Activated CD8-positive, alpha-beta memory T cell treated with anti-CD3 and anti-CD28 coated beads for 24 hours (primary cell): Measurements from ENCODE around the gene MACF1.
A peak's percentile ranks its signal among the peaks of the same experiment; 100 is the strongest.
"Not testable (repeated sequence)": the region's sequence is repeated elsewhere in the genome, so short reads cannot be mapped to it uniquely, and the experiment has no call there.

ENCODE experiments used
- DNase-seq: peaks from one replicate; pipeline ENCODE4 v3.0.0-alpha.2; 2020

MACF1 gene

DNA sequence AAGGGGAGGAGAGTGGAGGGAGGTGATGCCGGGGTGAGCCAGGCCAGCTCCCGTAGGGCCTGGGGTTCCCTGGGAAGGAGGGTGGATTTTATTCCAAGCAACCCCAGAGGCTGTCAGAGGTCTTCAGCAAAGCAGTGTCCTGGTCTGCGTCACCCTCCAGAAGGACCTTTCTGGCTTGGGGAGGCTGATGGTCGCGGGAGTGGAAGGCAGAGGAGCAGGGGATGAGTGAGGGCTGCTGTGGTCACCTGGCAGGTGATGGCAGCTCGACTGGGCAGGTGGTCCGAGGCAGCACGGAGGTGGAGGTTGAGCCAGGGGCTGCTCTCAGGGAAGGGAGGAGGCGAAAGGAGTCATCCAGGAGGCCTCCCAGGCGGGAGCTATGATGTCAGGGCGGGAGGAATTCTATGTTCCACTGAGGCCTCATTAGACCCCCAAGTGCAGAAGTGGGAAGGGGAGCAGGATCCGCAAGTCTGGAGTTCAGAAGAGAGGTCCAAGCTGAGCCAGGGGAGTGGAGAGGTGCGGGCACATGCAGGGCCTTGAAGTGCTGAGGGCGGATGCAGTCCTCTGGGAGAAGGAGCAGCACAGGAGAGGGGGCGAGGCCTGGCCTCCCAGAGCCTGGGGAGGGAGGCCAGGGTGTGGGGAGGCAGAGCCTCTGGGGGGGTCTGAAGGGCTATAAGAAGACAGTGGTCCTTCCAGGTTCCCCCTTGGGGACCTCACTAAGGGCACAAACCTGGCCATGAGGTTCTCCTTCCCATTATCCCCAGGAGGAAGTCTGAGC, 320.3 kb downstream of the MACF1 start:
- no peak for DNase-seq

DNA sequence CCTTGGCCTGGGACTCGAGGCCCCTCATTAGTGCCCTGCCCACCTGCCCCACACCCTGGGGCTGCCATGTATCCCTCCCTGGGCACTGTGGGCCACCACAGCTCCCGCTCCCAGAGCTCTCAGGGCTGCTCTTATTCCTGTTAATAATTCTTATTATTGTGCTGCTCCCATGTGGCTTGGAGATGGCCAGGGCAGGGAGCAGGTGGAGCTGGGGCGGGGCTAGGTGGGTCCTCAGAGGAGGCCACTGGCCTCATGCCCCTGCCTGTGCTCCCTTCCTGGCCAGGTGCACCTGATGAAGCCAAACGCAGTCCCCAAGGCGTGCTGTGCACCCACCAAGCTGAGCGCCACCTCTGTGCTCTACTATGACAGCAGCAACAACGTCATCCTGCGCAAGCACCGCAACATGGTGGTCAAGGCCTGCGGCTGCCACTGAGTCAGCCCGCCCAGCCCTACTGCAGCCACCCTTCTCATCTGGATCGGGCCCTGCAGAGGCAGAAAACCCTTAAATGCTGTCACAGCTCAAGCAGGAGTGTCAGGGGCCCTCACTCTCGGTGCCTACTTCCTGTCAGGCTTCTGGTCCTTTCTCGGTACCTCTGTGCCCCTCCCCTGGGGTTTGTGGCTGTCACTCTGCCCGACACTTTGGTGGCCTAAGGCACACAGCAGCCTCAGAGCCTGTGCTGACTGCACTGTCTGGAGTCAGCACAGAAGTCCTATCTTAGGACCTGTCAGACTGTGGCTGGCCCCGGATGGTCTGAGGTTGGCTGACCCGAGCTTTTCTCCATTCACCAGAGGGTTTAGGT, 321.1 kb downstream of the MACF1 start:
- peak; percentile 63 for DNase-seq

DNA sequence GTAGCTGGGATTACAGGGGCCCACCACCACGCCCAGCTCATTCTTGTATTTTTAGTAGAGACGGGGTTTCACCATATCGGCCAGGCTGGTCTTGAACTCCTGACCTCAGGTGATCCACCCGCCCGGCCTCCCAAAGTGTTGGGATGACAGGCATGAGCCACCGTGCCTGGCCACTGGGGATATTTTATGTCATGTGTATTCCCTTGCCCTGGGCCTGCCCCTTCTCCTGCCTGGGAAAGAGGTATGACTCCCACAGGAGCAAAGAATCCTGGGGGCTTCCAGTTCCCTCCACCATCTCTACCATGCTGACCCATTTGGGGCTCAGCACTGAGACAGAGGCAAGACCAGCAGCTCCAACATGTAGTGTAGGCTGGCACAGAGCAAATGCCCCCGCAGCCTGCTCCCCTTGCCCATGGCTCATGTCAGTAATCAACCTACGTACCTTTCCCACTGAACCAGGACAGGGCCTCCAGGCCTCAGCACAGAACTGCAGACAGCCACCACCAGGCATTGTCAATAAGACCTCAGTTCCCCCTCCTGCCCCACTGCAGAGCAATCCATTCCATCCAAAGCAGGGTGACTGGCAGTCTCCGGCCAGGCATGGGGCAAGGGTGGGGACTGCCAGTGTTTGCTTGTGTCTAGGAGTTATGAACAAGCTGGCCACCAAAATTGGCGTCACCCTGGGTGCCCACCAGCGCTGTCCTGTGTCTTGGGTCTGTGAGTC, 322.1 kb downstream of the MACF1 start:
- DNase-seq = no peak

DNA sequence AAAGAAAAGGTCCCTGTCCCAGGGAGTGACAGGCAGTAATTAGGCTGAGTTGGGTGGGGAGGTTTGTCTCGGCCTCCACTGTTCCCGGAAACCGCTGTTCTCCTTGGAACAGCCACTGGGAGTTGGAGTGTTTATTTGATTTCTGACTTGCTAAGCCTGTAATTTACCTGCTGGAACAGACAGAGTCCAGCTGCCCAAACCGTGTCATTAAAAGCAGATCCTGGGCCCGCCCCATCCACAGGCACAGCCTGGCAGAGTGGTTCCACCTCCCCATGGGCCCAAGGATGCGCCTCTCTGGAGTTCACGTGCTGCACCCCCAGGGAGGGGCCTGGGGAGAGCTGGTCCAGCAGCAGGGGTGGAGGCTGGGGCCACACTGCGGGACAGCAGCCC, 322.7 kb downstream of the MACF1 start:
- not testable (repeated sequence) for DNase-seq

DNA sequence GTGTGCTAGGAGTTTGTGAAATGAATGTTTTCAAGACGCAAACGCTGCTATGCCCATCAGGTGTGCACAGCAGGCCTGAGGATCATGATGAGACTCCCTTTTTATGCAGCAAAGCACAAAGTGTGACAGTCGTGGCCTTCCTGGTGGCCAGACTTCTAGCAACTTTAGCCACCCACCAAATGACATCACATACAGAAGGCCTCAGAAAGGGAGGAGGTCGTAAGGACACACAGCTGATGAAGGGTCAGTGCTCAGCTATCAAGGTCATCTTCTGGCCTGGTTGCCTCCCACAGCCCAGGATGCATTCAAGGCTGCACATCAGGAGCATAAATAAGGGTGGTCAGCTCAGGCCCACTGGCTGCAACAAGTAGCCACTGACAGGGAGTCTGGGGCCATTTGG, 323.6 kb downstream of the MACF1 start:
- DNase-seq = no peak

DNA sequence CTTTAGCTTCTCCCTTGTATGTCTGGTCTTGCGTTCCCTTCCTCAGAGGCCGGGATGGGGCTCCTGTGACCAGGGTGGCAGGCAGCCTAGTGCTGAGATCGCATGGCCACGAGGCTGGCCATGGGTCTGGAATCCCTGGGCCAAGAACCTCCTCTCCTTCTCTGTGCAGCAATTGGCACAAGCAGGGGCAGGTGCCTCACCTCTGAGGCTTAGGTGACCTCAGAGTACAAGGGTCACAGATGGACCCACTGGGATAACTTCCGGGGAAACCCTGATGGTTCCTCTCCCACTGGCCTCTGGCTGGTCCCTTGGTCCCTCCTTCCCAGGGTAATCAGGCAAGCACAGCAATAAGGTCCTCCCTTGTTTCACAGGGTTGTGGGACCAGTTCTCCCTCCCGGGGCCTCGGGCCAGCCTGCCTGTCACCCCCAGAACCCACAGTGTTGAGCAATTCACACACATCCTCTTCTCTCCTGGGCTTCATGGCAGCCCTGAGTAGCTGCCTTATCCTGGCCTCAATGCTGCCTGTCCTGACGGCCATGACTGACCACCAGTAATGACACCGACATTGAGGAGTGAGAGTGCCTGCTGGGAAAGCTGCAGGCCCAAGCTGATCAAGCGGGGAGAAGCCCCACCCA, 325.5 kb downstream of the MACF1 start:
- no peak for DNase-seq

DNA sequence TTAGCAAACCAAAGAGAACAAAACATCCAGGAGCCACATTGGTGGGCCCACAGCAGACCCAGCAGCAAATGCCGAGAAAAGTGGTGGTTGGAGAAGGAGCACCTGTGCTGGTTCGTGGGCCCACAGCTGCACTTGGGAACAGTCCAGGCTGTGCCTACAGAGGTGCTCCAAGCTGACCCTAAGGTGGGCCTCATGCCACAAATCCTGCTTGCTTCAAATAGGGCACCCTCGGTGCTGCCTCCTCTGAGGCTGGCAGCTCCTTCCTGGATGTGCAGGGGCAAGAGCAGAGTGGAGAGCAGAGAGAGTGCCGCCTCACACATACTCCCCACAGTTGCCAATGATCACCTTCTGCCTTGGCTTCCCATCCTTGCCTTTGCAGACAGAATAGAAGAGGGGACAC, 327.0 kb downstream of the MACF1 start:
- DNase-seq = no peak

DNA sequence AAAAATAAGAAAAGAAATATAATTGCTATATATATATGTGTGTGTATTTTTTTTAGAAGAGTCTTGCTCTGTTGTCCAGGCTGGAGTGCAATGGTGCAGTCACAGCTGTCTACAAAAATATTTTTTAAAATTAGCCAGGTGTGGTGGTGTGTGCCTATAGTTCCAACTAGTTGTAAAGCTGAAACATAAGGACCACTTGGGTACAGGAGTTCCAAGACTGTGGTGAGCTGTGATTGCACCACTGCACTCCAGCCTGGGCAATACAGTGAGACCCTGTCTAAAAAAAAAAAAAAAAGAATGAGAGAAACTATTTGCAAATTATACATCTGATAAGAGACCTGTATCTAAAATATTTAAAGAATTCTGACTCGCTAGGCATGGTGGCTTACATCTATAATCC, 328.9 kb downstream of the MACF1 start:
- no peak for DNase-seq
